AG09309 (cell line): ENCODE data around the gene ALAS1.
"Not testable (repeated sequence)": the region's sequence is repeated elsewhere in the genome, so short reads cannot be mapped to it uniquely, and the experiment has no call there.

Experiments used
- DNase-seq: peaks from one replicate; pipeline ENCODE4 v3.0.0-alpha.2; 2010; ENCODE audit warnings: low read depth
- H3K4me3 ChIP-seq: 2 replicates; pipeline ENCODE4 v1.5.1; 2011; ENCODE audit warnings: mild to moderate bottlenecking, low read depth, low read length, moderate library complexity; ENCODE audit not compliant: control insufficient read depth
- CTCF ChIP-seq: IDR thresholded peaks from 2 replicates; pipeline ENCODE4 v1.5.1; 2011; ENCODE audit warnings: mild to moderate bottlenecking, low read depth, low read length, inconsistent platforms; ENCODE audit not compliant: insufficient read depth, control insufficient read depth; ENCODE audit errors: missing control alignments

Gene ALAS1

GRCh38 chr3:52177701-52178042, 20.3 kb upstream of the ALAS1 start:
- no peak for TF ChIP-seq CTCF
- DNase-seq, result no peak
- H3K4me3 ChIP-seq, result no peak overlapping the region

GRCh38 chr3:52178126-52178525, 19.8 kb upstream of the ALAS1 start:
- not testable (repeated sequence) for DNase-seq

GRCh38 chr3:52178537-52178936, 19.4 kb upstream of the ALAS1 start:
- H3K4me3 ChIP-seq, result no peak overlapping the region
- no peak for TF ChIP-seq CTCF
- DNase-seq, result no peak

More at GRCh38 chr3:52178126-52178525, 19.8 kb upstream of the ALAS1 start:
- H3K4me3 ChIP-seq, result not testable (repeated sequence)

GRCh38 chr3:52181543-52181942, 16.4 kb upstream of the ALAS1 start:
- TF ChIP-seq CTCF, result no peak
- no peak overlapping the region for H3K4me3 ChIP-seq
- DNase-seq, result peak; percentile 24

- TF ChIP-seq CTCF, result no peak
- no peak for DNase-seq
- H3K4me3 ChIP-seq, result no peak overlapping the region
Observed at GRCh38 chr3:52182196-52182595, 15.8 kb upstream of the ALAS1 start.

- no peak for TF ChIP-seq CTCF
- H3K4me3 ChIP-seq, result no peak overlapping the region
- DNase-seq, result no peak
Observed at GRCh38 chr3:52182691-52183090, 15.3 kb upstream of the ALAS1 start.

- no peak for DNase-seq
- no peak for TF ChIP-seq CTCF
- H3K4me3 ChIP-seq, result no peak overlapping the region
Observed at GRCh38 chr3:52183786-52184445, 14.0 kb upstream of the ALAS1 start.
